Activated T-helper 2 cell treated with anti-CD3 and anti-CD28 coated beads, Interferon-gamma antibody, Interleukin-2, Interleukin-4, amounts not matched to agents 10 μg/mL and 5 μg/mL and 100 μg/mL, durations not matched to agents 14 hours and 24 hours and 36 hours (primary cell): ENCODE data around the gene ORC3. TPM values are rescaled to one million over a fixed set of nuclear protein-coding genes. Genes with fewer than 3 reads are reported as not detected.
"Not testable (repeated sequence)": the region's sequence is repeated elsewhere in the genome, so short reads cannot be mapped to it uniquely, and the experiment has no call there.

Experiments used
- DNase-seq: peaks from one replicate; pipeline ENCODE4 v3.0.0; 2021; ENCODE audit warnings: low spot score
- H3K27ac Mint-ChIP-seq: one replicate; pipeline ENCODE4 v1.8.0; 2021; ENCODE audit warnings: mixed read lengths
- H3K27me3 Mint-ChIP-seq: one replicate; pipeline ENCODE4 v1.8.0; 2021; ENCODE audit warnings: low read depth, mixed read lengths
- H3K36me3 Mint-ChIP-seq: one replicate; pipeline ENCODE4 v1.8.0; 2021; ENCODE audit warnings: low read depth, mixed read lengths
- H3K4me1 Mint-ChIP-seq: one replicate; pipeline ENCODE4 v1.8.0; 2021; ENCODE audit warnings: low read depth, mixed read lengths
- H3K4me3 Mint-ChIP-seq: one replicate; pipeline ENCODE4 v1.8.0; 2021; ENCODE audit warnings: low read depth, mild to moderate bottlenecking, moderate library complexity, mixed read lengths
- H3K9me3 Mint-ChIP-seq: one replicate; pipeline ENCODE4 v1.8.0; 2021; ENCODE audit warnings: mixed read lengths
- intact Hi-C: fragments of 100-400 bp; cut with micrococcal nuclease; formaldehyde crosslinking; loops from one replicate; pipeline ENCODE4 v1.15.1; 2023
- total RNA-seq: library from RNA; stranded (reverse); gene quantifications from 2 replicates; pipeline ENCODE4 v1.2.3, GENCODE V29; 2022

Gene ORC3
- total RNA-seq, 1 donor from 2014 or later, result 31.9 TPM

DNA sequence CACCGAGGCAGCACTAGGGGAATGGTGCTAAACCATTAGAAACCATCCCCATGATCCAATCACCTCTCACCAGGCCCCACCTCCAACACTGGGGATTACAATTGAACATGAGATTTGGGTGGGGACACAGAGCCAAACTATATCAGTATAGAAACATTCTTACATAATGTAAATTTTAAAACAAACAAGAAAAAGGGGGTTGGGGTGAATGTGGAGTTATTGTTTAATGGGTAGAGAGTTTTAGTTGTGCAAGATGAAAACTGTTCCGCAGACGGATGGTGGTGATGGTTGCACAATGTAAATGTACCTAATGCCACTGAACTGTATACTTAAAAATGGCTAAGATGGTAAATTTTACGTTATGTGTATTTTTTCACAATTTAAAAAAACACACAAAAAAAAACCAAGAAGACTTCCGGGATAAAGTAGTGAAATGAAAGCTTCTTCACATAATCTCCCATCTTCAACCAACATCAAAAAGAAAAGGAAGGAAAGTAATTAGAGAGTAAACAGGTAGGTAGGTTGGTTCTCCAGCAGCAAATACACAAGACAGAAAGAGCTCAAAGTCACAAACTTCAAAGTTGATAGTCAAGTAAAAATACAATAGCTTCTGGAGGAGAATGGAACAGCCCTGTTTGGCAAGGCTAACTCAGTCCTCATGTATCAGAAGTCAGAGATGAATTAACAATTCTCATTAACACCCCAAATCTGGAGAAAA is 16.5 kb upstream of the ORC3 start:
- Mint-ChIP-seq H3K27me3 (no peaks in the 10 kb centered on the region), H3K4me3 (peak overlapping the region; percentile 31), H3K27ac (peak overlapping the region; percentile 66), H3K9me3 (peaks cover 4% of the 10 kb centered on the region), H3K4me1 (peaks cover 40% of the 10 kb centered on the region), H3K36me3 (peaks cover 45% of the 10 kb centered on the region)
- intact Hi-C loops, result no loop called here
- no peak for DNase-seq

DNA sequence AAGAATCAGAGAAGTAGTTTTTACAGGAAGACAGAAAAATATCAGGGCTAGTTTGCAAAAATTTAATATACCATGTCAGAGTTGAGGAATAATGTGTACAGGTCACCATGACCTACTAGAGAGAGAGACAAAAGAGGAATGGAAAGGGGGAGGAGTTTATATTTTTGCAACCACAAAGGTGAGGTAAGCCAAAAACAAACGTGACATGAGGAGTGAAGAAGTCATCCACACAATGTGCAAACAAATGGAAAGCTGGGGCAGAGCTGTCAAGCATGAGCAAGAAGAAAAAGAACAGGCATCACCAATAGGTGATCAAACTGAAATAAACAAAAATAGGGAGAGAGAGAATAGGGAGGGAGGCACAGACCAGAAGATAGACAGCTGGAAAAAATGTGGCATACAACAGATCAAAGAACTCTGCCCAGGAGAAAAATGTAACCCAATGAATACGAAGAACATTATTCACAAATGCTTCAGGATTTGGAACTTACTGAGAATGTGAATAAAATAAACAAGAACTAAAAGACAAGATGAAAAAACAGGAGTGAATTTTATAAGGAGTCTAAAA is 15.6 kb upstream of the ORC3 start:
- Mint-ChIP-seq H3K36me3 (peaks cover 48% of the 10 kb centered on the region), H3K4me1 (peaks cover 39% of the 10 kb centered on the region), H3K27me3 (no peaks in the 10 kb centered on the region), H3K9me3 (peaks cover 4% of the 10 kb centered on the region), H3K27ac (peak overlapping the region; percentile 46), H3K4me3 (peak overlapping the region; percentile 11)
- intact Hi-C loops, result no loop called here
- DNase-seq, result no peak

DNA sequence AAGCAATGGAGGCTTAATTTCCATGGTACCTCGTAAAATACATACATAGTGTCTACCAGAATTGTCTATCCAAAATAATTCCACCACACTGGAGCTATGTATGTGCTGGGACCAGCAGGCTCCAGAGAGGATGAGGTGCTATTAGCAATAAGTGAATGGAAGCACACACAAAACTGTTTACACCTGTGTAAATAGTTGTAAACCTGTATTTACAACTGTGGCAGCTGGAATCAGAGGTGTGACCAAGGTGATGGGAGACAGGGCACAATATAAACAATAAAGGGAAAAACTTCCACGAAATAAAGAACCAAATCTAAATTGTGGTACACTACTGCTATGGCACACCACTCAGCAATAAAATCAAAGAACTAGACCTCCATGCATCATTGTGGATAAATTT is 14.5 kb upstream of the ORC3 start:
- peaks cover 39% of the 10 kb centered on the region for H3K4me1 Mint-ChIP-seq
- no peak for DNase-seq
- no peak overlapping the region for H3K27ac Mint-ChIP-seq
- peaks cover 52% of the 10 kb centered on the region for H3K36me3 Mint-ChIP-seq
- H3K9me3 Mint-ChIP-seq, result peaks cover 4% of the 10 kb centered on the region
- intact Hi-C loops, result no loop called here
- H3K4me3 Mint-ChIP-seq, result no peak overlapping the region
- H3K27me3 Mint-ChIP-seq, result no peaks in the 10 kb centered on the region

DNA sequence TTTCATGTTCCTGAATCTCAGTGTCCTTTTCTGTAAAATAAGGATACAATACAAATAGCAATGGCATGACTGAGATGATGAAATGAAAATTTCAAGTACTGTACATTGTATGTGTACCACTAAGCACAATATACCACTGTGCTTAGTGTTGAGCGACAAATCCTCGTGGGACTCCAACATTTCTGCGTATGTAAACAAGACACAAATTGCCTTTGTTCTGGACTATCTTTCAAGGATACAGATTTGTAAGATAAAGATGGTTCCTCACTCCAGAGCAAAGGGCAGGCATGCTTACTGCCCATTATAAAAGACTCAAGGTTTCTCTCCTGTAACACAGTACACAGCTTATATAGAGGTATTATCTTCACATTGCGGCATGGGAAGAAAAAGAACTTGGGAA is 6.1 kb upstream of the ORC3 start:
- H3K4me1 Mint-ChIP-seq, result peaks cover 29% of the 10 kb centered on the region
- no peak for DNase-seq
- intact Hi-C loops, result no loop called here
- no peak overlapping the region for H3K27ac Mint-ChIP-seq
- H3K27me3 Mint-ChIP-seq, result no peaks in the 10 kb centered on the region
- no peak overlapping the region for H3K4me3 Mint-ChIP-seq
- H3K9me3 Mint-ChIP-seq, result no peaks in the 10 kb centered on the region
- H3K36me3 Mint-ChIP-seq, result peaks cover 65% of the 10 kb centered on the region

DNA sequence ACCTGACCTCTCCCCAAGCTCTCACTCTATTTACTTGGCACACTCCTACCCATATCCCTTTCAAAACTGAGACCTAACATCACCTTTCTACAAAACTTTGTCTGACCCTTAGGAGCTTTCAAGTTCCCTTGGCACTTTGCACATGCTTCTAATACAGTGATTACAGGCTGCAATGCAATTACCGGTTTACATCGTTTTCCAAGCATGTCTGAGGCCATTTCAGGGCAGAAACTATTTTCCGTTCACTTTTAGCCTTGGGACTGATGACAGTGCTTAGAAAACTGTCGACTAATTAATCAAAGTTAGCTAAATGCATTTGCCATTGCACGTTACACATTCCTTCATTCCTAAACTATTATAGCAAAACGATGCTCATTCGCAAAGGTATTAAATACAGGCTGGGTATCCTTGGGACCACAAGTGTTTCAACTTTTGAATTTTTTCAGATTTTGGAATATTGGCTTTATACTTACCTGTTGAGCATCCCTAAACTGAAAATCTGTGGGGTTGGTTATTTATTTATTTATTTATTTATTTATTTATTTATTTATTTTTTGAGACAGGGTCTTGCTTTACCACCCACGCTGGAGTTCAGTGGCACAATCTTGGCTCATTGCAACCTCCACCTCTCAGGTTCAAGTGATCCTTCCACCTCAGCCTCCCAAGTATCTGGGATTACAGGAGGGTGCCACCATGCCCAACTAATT is 3.4 kb upstream of the ORC3 start:
- no peak overlapping the region for H3K27ac Mint-ChIP-seq
- no peak overlapping the region for H3K4me3 Mint-ChIP-seq
- H3K36me3 Mint-ChIP-seq, result peaks cover 61% of the 10 kb centered on the region
- intact Hi-C loops, result no loop called here
- H3K4me1 Mint-ChIP-seq, result peaks cover 44% of the 10 kb centered on the region
- DNase-seq, result no peak
- no peaks in the 10 kb centered on the region for H3K9me3 Mint-ChIP-seq
- no peaks in the 10 kb centered on the region for H3K27me3 Mint-ChIP-seq

DNA sequence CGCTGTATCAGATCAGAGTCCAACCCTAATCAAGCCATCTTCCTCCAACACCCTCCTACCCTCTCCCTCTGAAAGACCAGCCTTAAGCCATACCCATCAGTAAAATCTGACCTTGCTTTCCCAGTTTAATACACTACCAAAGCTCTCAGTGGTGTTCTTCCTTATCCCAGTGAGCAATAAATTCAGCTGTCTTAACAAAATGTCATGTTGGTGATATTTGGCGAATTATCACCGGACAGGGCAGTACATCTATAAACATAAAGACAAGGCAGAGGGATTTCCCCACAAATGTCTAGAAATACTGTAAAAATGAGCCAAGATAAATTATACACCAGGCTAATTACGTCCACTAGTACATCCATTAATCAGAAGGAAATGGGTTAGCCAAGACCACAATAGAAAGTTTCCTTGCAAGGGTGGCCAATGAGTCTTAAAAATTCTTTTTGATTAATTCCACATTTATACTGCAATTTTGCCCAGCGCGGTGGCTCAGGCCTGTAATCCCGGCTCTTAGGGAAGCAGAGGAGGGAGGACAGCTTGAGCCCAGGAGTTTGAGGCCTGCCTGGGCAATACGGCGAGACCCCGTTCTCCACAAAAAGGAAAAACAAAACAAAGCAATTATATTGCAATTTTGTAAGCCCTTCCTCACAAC is 1.1 kb upstream of the ORC3 start:
- H3K4me3 Mint-ChIP-seq, result peak overlapping the region; percentile 95
- no peak for DNase-seq
- H3K4me1 Mint-ChIP-seq, result peaks cover 41% of the 10 kb centered on the region
- H3K9me3 Mint-ChIP-seq, result no peaks in the 10 kb centered on the region
- peak overlapping the region; percentile 85 for H3K27ac Mint-ChIP-seq
- peaks cover 55% of the 10 kb centered on the region for H3K36me3 Mint-ChIP-seq
- intact Hi-C loops, result loop anchor here (2.0 kb wide), 1 partner anchor 266 kb away; the partner anchor contains the start of gene SMIM8
- no peaks in the 10 kb centered on the region for H3K27me3 Mint-ChIP-seq

DNA sequence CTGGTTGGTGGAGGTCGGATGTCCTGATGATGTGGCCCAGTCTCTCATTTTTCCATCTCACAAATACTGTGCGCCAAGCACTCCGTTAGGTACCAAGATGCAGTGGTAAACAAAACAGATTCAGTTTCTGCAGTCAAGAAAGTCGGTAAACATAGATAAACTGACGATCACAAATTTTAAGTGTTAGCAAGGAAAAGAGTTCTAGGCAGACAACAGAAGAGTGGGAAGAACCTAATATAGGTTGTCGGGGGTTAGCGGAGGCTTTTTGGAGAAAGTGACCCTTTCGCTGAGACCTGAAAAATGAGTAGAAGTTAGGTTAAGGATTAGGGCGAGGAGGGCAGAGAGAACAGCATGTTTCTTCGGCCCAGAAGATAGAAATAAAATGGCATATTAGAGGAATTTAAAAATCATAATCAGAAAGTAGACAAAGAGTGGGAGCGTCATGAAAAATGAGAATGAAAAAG is 514 bp downstream of the ORC3 start:
- Mint-ChIP-seq H3K27ac (peak overlapping the region; percentile 89), H3K27me3 (no peaks in the 10 kb centered on the region), H3K36me3 (peaks cover 53% of the 10 kb centered on the region), H3K4me3 (peak overlapping the region; percentile 95), H3K9me3 (no peaks in the 10 kb centered on the region), H3K4me1 (peaks cover 38% of the 10 kb centered on the region)
- intact Hi-C loops, result loop anchor here (1.0 to 5.0 kb wide), 4 partner anchors 62 to 435 kb away; partner anchors contain the start of genes AKIRIN2, SLC35A1 and ZNF292
- no peak for DNase-seq

DNA sequence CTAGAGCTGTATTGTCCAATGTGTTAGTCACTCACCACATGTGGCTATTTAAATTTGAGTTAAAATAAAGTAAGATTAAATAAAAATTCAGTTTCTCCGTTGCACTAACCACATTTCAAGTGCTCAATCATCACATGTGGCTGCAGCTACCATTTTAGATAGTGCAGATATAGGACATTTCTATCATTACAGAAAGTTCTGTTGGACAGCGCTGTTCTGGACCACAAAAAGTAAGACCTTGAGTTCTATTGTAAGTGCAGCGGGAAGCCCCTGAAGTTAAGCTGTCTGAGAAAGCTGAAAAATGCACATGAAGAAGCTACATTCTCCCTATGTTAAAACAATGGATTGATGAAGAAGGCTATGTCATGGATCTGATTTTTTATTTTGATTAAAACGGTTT is 1.1 kb downstream of the ORC3 start:
- H3K36me3 Mint-ChIP-seq, result peaks cover 52% of the 10 kb centered on the region
- H3K27ac Mint-ChIP-seq, result no peak overlapping the region
- H3K9me3 Mint-ChIP-seq, result no peaks in the 10 kb centered on the region
- no peaks in the 10 kb centered on the region for H3K27me3 Mint-ChIP-seq
- peaks cover 37% of the 10 kb centered on the region for H3K4me1 Mint-ChIP-seq
- peak overlapping the region; percentile 95 for H3K4me3 Mint-ChIP-seq
- DNase-seq, result no peak
- intact Hi-C loops, result loop anchor here (1.0 to 5.0 kb wide), 4 partner anchors 61 to 436 kb away; partner anchors contain the start of genes AKIRIN2, SLC35A1 and ZNF292

DNA sequence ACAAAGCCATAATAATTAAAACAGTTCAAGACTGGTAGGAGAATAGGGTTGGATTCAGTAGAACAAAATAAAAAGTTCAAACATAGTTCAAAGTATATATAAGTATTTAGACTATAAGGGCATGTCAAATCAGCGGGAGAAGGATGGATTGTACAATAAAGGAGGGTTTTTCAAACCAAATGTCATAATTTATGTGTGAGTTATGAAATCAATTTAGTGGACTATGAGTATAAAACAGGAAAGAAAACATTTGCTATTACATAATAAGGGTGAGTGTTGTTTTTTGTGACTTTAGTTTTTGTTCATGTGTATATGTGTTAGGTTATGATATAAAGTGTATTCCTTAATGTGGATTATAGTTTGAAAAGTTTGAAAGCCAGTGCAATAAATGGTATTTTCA is 10.6 kb downstream of the ORC3 start:
- no peak overlapping the region for H3K27ac Mint-ChIP-seq
- H3K4me1 Mint-ChIP-seq, result peaks cover under 1% of the 10 kb centered on the region
- H3K9me3 Mint-ChIP-seq, result no peaks in the 10 kb centered on the region
- H3K4me3 Mint-ChIP-seq, result no peak overlapping the region
- peaks cover 8% of the 10 kb centered on the region for H3K36me3 Mint-ChIP-seq
- DNase-seq, result no peak
- intact Hi-C loops, result no loop called here
- no peaks in the 10 kb centered on the region for H3K27me3 Mint-ChIP-seq

DNA sequence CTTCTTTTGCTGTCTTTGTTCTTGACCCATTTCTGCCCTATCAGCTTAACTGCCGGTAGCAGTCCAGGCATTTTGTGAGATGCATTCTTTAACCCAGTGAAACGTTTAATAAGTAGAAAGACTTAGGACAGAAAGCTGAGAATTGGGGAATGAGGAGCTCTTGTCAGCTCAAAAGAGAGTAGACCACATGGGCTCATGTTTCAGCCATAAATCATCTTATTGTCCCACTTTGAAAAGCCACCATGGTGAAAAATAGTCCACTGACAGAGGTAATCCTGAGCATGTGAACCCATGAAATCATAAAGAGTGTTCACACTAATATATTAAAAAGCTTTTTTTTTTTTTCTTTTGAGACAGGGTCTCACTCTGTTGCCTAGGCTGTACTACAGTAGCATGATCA is 16.3 kb downstream of the ORC3 start:
- Mint-ChIP-seq H3K9me3 (no peaks in the 10 kb centered on the region), H3K36me3 (peaks cover 17% of the 10 kb centered on the region), H3K27ac (no peak overlapping the region), H3K4me3 (no peak overlapping the region), H3K27me3 (no peaks in the 10 kb centered on the region), H3K4me1 (no peaks in the 10 kb centered on the region)
- DNase-seq, result no peak
- intact Hi-C loops, result no loop called here

DNA sequence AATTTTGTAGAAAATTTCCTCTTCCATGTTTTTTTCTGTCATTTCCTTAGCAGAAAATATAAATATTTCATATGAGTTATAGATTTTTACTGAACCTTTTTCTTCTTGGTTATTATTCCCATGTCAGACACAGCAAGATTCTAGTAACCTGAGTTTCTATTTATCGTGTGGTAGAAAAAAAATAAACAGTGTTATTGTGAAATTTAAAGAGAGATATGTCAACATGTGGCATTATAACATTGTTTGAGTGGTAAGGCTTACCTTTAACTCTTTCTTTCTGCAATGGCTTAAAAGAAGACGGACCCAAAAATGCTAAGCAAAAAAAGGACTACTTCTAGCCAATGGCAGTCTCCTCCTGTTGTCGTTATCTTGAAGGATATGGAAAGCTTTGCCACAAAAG is 18.9 kb downstream of the ORC3 start:
- H3K36me3 Mint-ChIP-seq, result peaks cover 26% of the 10 kb centered on the region
- DNase-seq, result no peak
- H3K27ac Mint-ChIP-seq, result no peak overlapping the region
- H3K27me3 Mint-ChIP-seq, result no peaks in the 10 kb centered on the region
- intact Hi-C loops, result no loop called here
- no peaks in the 10 kb centered on the region for H3K4me1 Mint-ChIP-seq
- H3K4me3 Mint-ChIP-seq, result no peak overlapping the region
- peaks cover 3% of the 10 kb centered on the region for H3K9me3 Mint-ChIP-seq

DNA sequence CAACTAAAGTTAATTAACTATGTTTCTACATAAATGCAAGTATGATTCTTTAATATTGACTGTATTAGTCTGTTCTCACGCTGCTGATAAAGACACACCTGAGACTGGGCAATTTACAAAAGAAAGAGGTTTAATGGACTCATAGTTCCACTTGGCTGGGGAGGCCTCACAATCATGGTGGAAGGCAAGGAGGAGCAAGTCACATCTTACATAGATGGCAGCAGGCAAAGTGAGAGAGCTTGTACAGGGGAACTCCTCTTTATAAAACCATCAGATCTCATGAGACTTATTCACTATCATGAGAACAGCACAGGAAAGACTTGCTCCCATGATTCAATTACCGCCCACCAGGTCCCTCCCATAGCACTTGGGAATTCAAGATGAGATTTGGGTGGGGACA is 23.1 kb downstream of the ORC3 start:
- H3K4me1 Mint-ChIP-seq, H3K4me3 Mint-ChIP-seq, intact Hi-C loops, DNase-seq, H3K27ac Mint-ChIP-seq, H3K9me3 Mint-ChIP-seq, H3K27me3 Mint-ChIP-seq: not testable (repeated sequence)
- peaks cover 36% of the 10 kb centered on the region for H3K36me3 Mint-ChIP-seq
